GM12878 (cell line): ENCODE measurements around the gene GPR171. TPM values are rescaled to one million over a fixed set of nuclear protein-coding genes. Genes with fewer than 3 reads are reported as not detected.

Experiments used
- ATAC-seq: fragments of 200-7000 bp; cut with Tn5 transposase; 3 replicates; pipeline ENCODE4 v1.9.1; 2020; ENCODE audit warnings: mild to moderate bottlenecking, moderate library complexity
- BruUV-seq: library from RNA; stranded (reverse); fragments of 400-500 nt; replicated peaks from 2 replicates; lab custom pipeline; 2021; lab: Mats Ljungman, UMichigan
- CTCF ChIA-PET: fragments of 300-600 bp; sonication (Branson Sonifier 250); formaldehyde crosslinking; extraction: SDS; loops from one replicate; lab custom pipeline; 2021; ENCODE audit warnings: inconsistent platforms; lab: Yijun Ruan, JAX
- POLR2A ChIA-PET: fragments of 350-600 bp; formaldehyde crosslinking; extraction: SDS; loops from one replicate; lab custom pipeline; 2021; ENCODE audit warnings: inconsistent platforms; lab: Charles Lee
- RAD21 ChIA-PET: fragments of 300-600 bp; sonication (Branson Sonifier 250); formaldehyde crosslinking; loops from one replicate; lab custom pipeline; 2023; ENCODE audit warnings: antibody characterized with exemption; ENCODE audit not compliant: unreplicated experiment; lab: Charles Lee
- SMC1A ChIA-PET: fragments of 300-600 bp; sonication (Branson Sonifier 250); formaldehyde crosslinking; loops from one replicate; lab custom pipeline; 2023; ENCODE audit not compliant: unreplicated experiment, uncharacterized antibody; lab: Charles Lee
- DNase-seq: peaks from one replicate; pipeline ENCODE4 v3.0.0-alpha.2; 2011; ENCODE audit warnings: low read depth, low spot score
- FAIRE-seq: peaks from 3 replicates; lab custom pipeline; 2011; peaks lifted over from hg19 to GRCh38; lab: Jason Lieb, UNC
- H2AFZ ChIP-seq: 2 replicates; pipeline ENCODE4 v1.6.0; 2011; ENCODE audit warnings: low read depth, low read length, control low read depth; ENCODE audit not compliant: control insufficient read depth
- H3K27ac ChIP-seq: 2 replicates; pipeline ENCODE4 v1.5.1; 2011; ENCODE audit warnings: control low read depth; ENCODE audit not compliant: control insufficient read depth, insufficient read depth
- H3K27me3 ChIP-seq, 2 experiments: replicated peaks in 1 of 2; 2 replicates each; pipeline versions ENCODE4 v1.6.0 to v1.6.1; 2011; ENCODE audit warnings: low read length in 1 of 2; ENCODE audit not compliant: control insufficient read depth in 2 of 2, insufficient read depth in 2 of 2
- H3K36me3 ChIP-seq, 2 experiments: 2 replicates each; pipeline ENCODE4 v1.5.1; 2011; ENCODE audit warnings: low read length in 1 of 2; ENCODE audit not compliant: control insufficient read depth in 2 of 2, insufficient read depth in 2 of 2
- H3K4me1 ChIP-seq: 2 replicates; pipeline ENCODE4 v1.6.1; 2011; ENCODE audit warnings: mild to moderate bottlenecking, low read length, moderate library complexity, mixed read lengths; ENCODE audit not compliant: control insufficient read depth, insufficient read depth
- H3K4me2 ChIP-seq: 2 replicates; pipeline ENCODE4 v1.6.0; 2011; ENCODE audit warnings: control low read depth; ENCODE audit not compliant: control insufficient read depth, insufficient read depth
- H3K4me3 ChIP-seq: fragments of 200-600 bp; sonication (generic); 2 replicates; pipeline ENCODE4 v1.5.1; 2016
- H3K79me2 ChIP-seq: 2 replicates; pipeline ENCODE4 v1.6.0; 2011; ENCODE audit warnings: low read length; ENCODE audit not compliant: control insufficient read depth, insufficient read depth
- H3K9ac ChIP-seq: 2 replicates; pipeline ENCODE4 v1.8.0; 2011; ENCODE audit warnings: low read length, control low read depth, mixed read lengths; ENCODE audit not compliant: control insufficient read depth, insufficient read depth
- H3K9me3 ChIP-seq: replicated peaks from 3 replicates; pipeline ENCODE4 v1.5.1; 2011; ENCODE audit warnings: mild to moderate bottlenecking, low read length; ENCODE audit not compliant: control insufficient read depth, insufficient read depth
- H4K20me1 ChIP-seq: 2 replicates; pipeline ENCODE4 v1.6.0; 2011; ENCODE audit not compliant: control insufficient read depth, insufficient read depth
- ATF2 ChIP-seq: IDR thresholded peaks from 2 replicates; pipeline ENCODE4 v1.6.1; 2012; ENCODE audit warnings: low read length, inconsistent platforms
- EED ChIP-seq: sonication (generic); IDR thresholded peaks from 2 replicates; pipeline ENCODE4 v1.6.1; 2016; ENCODE audit warnings: antibody characterized with exemption, low read depth
- ETV6 ChIP-seq, 2 experiments: fragments of 450-650 bp in 1 of 2; IDR thresholded peaks in 1 of 2; conservative IDR thresholded peaks in 1 of 2; 2 replicates each; pipeline ENCODE4 v1.6.1; 2014; ENCODE audit warnings: antibody characterized with exemption in 1 of 2, borderline replicate concordance in 1 of 2, low read depth in 1 of 2, mild to moderate bottlenecking in 1 of 2, moderate library complexity in 1 of 2
- NFIC ChIP-seq: IDR thresholded peaks from 2 replicates; pipeline ENCODE4 v1.6.1; 2012; ENCODE audit warnings: low read depth, mild to moderate bottlenecking, inconsistent platforms, low read length, moderate library complexity
- NFYB ChIP-seq: IDR thresholded peaks from 2 replicates; pipeline ENCODE4 v1.6.1; 2011; ENCODE audit warnings: low read depth, mild to moderate bottlenecking, low read length, improper control_type of control experiment, moderate library complexity; ENCODE audit not compliant: insufficient read depth
- RUNX3 ChIP-seq: IDR thresholded peaks from 2 replicates; pipeline ENCODE4 v1.6.1; 2012; ENCODE audit warnings: low read length, inconsistent platforms
- SPI1 ChIP-seq: IDR thresholded peaks from 2 replicates; pipeline ENCODE4 v1.6.1; 2011; ENCODE audit warnings: low read depth, mild to moderate bottlenecking, low read length, moderate library complexity, borderline replicate concordance; ENCODE audit not compliant: insufficient read depth
- TCF12 ChIP-seq: IDR thresholded peaks from 2 replicates; pipeline ENCODE4 v1.6.1; 2011; ENCODE audit warnings: low read depth, mild to moderate bottlenecking, low read length
- WGBS: methylation state at CpG from one replicate; pipeline ENCODE4 v1.1.6; 2016; ENCODE audit warnings: low lambda C conversion rate; ENCODE audit not compliant: insufficient replicate concordance, insufficient coverage; ENCODE audit errors: missing lambda C conversion rate; 5-methylcytosine and 5-hydroxymethylcytosine counted together
- in situ Hi-C: fragments of 300-500 bp; cut with MboI; formaldehyde crosslinking; loops from 9 replicates; pipeline ENCODE4 v1.14.3; 2018; ENCODE audit warnings: mixed read lengths
- intact Hi-C: fragments of 100-400 bp; cut with micrococcal nuclease; formaldehyde crosslinking; loops from one replicate; pipeline ENCODE4 v1.14.2; 2022; ENCODE audit not compliant: unreplicated experiment
- polyA plus RNA-seq, 11 experiments: library from polyadenylated mRNA; depleted of rRNA in 4 of 11; unstranded in 6 of 11; stranded (reverse) in 5 of 11; fragments of >200 nt; fragmentation: Nextera tagmentation in 4 of 11; fragmentation: Illumina TruSeq in 1 of 11; extraction: Ambion mirVana in 4 of 11; extraction: Trizol in 1 of 11; gene quantifications; 1 replicate in 1 of 11; 2 replicates in 10 of 11; pipeline versions ENCODE4 v1.2.1 to v1.2.3, GENCODE V29; 2011 to 2016; ENCODE audit warnings: inconsistent platforms in 2 of 11, missing spikeins in 2 of 11, low read depth in 1 of 11
- total RNA-seq, 4 experiments: library from RNA; depleted of rRNA in 3 of 4; stranded (reverse); fragments of >200 nt in 3 of 4; fragmentation: Illumina TruSeq in 1 of 4; extraction: Trizol in 1 of 4; gene quantifications; 2 replicates each; pipeline versions ENCODE4 v1.2.1 to v1.2.3, GENCODE V29; 2013 to 2021

Gene GPR171
- total and polyA plus RNA-seq, 10 of the 15 experiments (the other 5 are each of a cell fraction or from before 2014, with no cell fraction given) = 0.05 to 0.07 TPM; not detected in 8

GRCh38 chr3:151171145-151171757 lies 31.8 kb downstream of the GPR171 start:
- in situ Hi-C loops = loop anchor here (5.0 kb wide), 1 partner anchor 106 kb away; the partner anchor contains the start of gene P2RY14
- POLR2A ChIA-PET = no interaction called here
- TF ChIP-seq TCF12 = 0 out of 2 replicates have a peak, but pooled peaks have one; percentile 37
- TF ChIP-seq ETV6 (conservative IDR thresholded peaks at IDR 0.05 in 1 of 2, IDR thresholded peaks at IDR 0.05 in 1 of 2; ENCODE audit: borderline replicate concordance in 1 of 2, low read depth in 1 of 2) = peak in 1 of 2 experiments; percentile 52; a peak in 2 of 4 replicates
- 0 out of 2 replicates have a peak, but pooled peaks have one; percentile 20 for TF ChIP-seq NFIC
- TF ChIP-seq RUNX3 = peak; percentile 72
- TF ChIP-seq ATF2 = no peak
- peak; percentile 56; the same call in 1 of the 2 replicates for TF ChIP-seq SPI1
- TF ChIP-seq NFYB = no peak
- peak; percentile 85 for TF ChIP-seq EED
- TF ChIP-seq, all 136 proteins: peak for 6

More at GRCh38 chr3:151171145-151171757, 31.8 kb downstream of the GPR171 start:
- Histone ChIP-seq H3K79me2 (no peaks in the 10 kb centered on the region), H3K9ac (no peak overlapping the region), H3K4me1 (peaks cover 21% of the 10 kb centered on the region), H3K27me3 (no peaks in the 10 kb centered on the region), H3K36me3 (no peaks in the 10 kb centered on the region), H3K4me2 (peak overlapping the region; percentile 31; the same call in 1 of the 2 replicates), H4K20me1 (no peaks in the 10 kb centered on the region), H3K27ac (no peak overlapping the region), H2AFZ (peak overlapping the region; percentile 5; the same call in 1 of the 2 replicates), H3K9me3 (no peaks in the 10 kb centered on the region), H3K4me3 (no peak overlapping the region)
- ATAC-seq = peak; percentile 57
- DNase-seq = no peak
- FAIRE-seq = no peak
- CTCF ChIA-PET = interaction anchor here (0.7 to 2.4 kb wide), 4 partner anchors 36 to 111 kb away, joined by 3 to 8 read pairs (median 6); no protein-coding TSS in a partner anchor
- RAD21 ChIA-PET = interaction anchor here (1.2 kb wide), 1 partner anchor 110 kb away, joined by 6 read pairs; no protein-coding TSS in a partner anchor
- intact Hi-C loops = loop anchor here (2.0 kb wide), 1 partner anchor 32 kb away; the partner anchor contains the start of gene GPR171
- SMC1A ChIA-PET = interaction anchor here (1.1 to 2.0 kb wide), 7 partner anchors 8 to 115 kb away, joined by 3 to 5 read pairs (median 3); no protein-coding TSS in a partner anchor
- 23% methylated on average over 5 of the region's 5 CpGs for WGBS
- BruUV-seq = no TSS peak
